IPS DF 6.9 (cell line): Measurements from ENCODE around the gene MAPK14.

Source experiments
- DNase-seq: peaks from one replicate; pipeline ENCODE4 v3.0.0-alpha.2; 2013; ENCODE audit warnings: low read depth, low spot score
- H3K27ac ChIP-seq: one replicate; pipeline ENCODE4 v1.5.1; 2013; ENCODE audit warnings: low read length, control low read depth
- H3K27me3 ChIP-seq: 2 replicates; pipeline ENCODE4 v1.6.1; 2013; ENCODE audit warnings: mild to moderate bottlenecking, low read length; ENCODE audit not compliant: control insufficient read depth, insufficient read depth
- H3K36me3 ChIP-seq: 2 replicates; pipeline ENCODE4 v1.6.1; 2013; ENCODE audit warnings: low read length; ENCODE audit not compliant: control insufficient read depth, insufficient read depth
- H3K4me1 ChIP-seq: 2 replicates; pipeline ENCODE4 v1.6.1; 2013; ENCODE audit warnings: low read length; ENCODE audit not compliant: control insufficient read depth, insufficient read depth
- H3K4me3 ChIP-seq: 2 replicates; pipeline ENCODE4 v1.5.1; 2013; ENCODE audit warnings: mild to moderate bottlenecking, low read length
- H3K9me3 ChIP-seq: 2 replicates; pipeline ENCODE4 v1.6.1; 2013; ENCODE audit warnings: low read length, inconsistent platforms; ENCODE audit not compliant: control insufficient read depth, insufficient read depth
- WGBS: extraction: QIAGEN DNeasy Blood & Tissue Kit; methylation state at CpG from one replicate; pipeline ENCODE4 v1.1.7; 2013; ENCODE audit warnings: mixed read lengths, missing lambda C conversion rate; ENCODE audit not compliant: insufficient read length, insufficient coverage; 5-methylcytosine and 5-hydroxymethylcytosine counted together

Gene MAPK14

GRCh38 chr6:36135053-36135731 is 107.6 kb downstream of the MAPK14 start:
- no peaks in the 10 kb centered on the region for H3K9me3 ChIP-seq
- no CpG with 5 or more reads among the region's 13 CpGs for WGBS
- no peak for DNase-seq
- H3K4me1 ChIP-seq = peaks cover 5% of the 10 kb centered on the region; the same call in 1 of the 2 replicates
- H3K4me3 ChIP-seq = no peak overlapping the region
- H3K36me3 ChIP-seq = no peaks in the 10 kb centered on the region
- H3K27me3 ChIP-seq = no peaks in the 10 kb centered on the region
- no peak overlapping the region for H3K27ac ChIP-seq

- Histone ChIP-seq H3K27ac (no peak overlapping the region), H3K4me1 (peaks cover 3% of the 10 kb centered on the region; the same call in 1 of the 2 replicates), H3K36me3 (no peaks in the 10 kb centered on the region), H3K4me3 (no peak overlapping the region), H3K27me3 (no peaks in the 10 kb centered on the region), H3K9me3 (no peaks in the 10 kb centered on the region)
- no CpG with 5 or more reads among the region's 2 CpGs for WGBS
- DNase-seq = no peak
Measured at GRCh38 chr6:36136034-36136433, 108.4 kb downstream of the MAPK14 start.

GRCh38 chr6:36136551-36136950 is 108.9 kb downstream of the MAPK14 start:
- H3K4me1 ChIP-seq = peaks cover 2% of the 10 kb centered on the region; the same call in 1 of the 2 replicates
- no peaks in the 10 kb centered on the region for H3K9me3 ChIP-seq
- no peak overlapping the region for H3K27ac ChIP-seq
- no peaks in the 10 kb centered on the region for H3K36me3 ChIP-seq
- no peak for DNase-seq
- H3K4me3 ChIP-seq = no peak overlapping the region
- H3K27me3 ChIP-seq = no peaks in the 10 kb centered on the region
- no CpG with 5 or more reads among the region's 12 CpGs for WGBS

GRCh38 chr6:36138667-36139066 is 111.1 kb downstream of the MAPK14 start:
- H3K27ac ChIP-seq = no peak overlapping the region
- WGBS = no CpG with 5 or more reads among the region's 15 CpGs

GRCh38 chr6:36139431-36139830 is 111.8 kb downstream of the MAPK14 start:
- Histone ChIP-seq H3K9me3 (no peaks in the 10 kb centered on the region), H3K27me3 (no peaks in the 10 kb centered on the region), H3K4me1 (0 out of 2 replicates have a peak, but pooled peaks cover 2% of the 10 kb centered on the region), H3K4me3 (no peak overlapping the region), H3K27ac (no peak overlapping the region), H3K36me3 (no peaks in the 10 kb centered on the region)
- no peak for DNase-seq
- no CpG with 5 or more reads among the region's 7 CpGs for WGBS

More at GRCh38 chr6:36138667-36139066, 111.1 kb downstream of the MAPK14 start:
- Histone ChIP-seq H3K36me3 (no peaks in the 10 kb centered on the region), H3K4me3 (no peak overlapping the region), H3K4me1 (0 out of 2 replicates have a peak, but pooled peaks cover 2% of the 10 kb centered on the region), H3K27me3 (no peaks in the 10 kb centered on the region), H3K9me3 (no peaks in the 10 kb centered on the region)
- DNase-seq = no peak

GRCh38 chr6:36139991-36140710 is 112.5 kb downstream of the MAPK14 start:
- whole genome bisulfite sequencing = no CpG with 5 or more reads among the region's 8 CpGs
- Histone ChIP-seq H3K4me3 (no peak overlapping the region), H3K36me3 (no peaks in the 10 kb centered on the region), H3K9me3 (no peaks in the 10 kb centered on the region), H3K4me1 (0 out of 2 replicates have a peak, but pooled peaks cover 2% of the 10 kb centered on the region), H3K27ac (no peak overlapping the region), H3K27me3 (no peaks in the 10 kb centered on the region)
- DNase-seq = no peak

GRCh38 chr6:36141091-36141490 is 113.5 kb downstream of the MAPK14 start:
- no peak overlapping the region for H3K4me3 ChIP-seq
- 0 out of 2 replicates have a peak, but pooled peaks cover 2% of the 10 kb centered on the region for H3K4me1 ChIP-seq
- no CpG with 5 or more reads among the region's 4 CpGs for WGBS
- DNase-seq = no peak
- H3K27me3 ChIP-seq = no peaks in the 10 kb centered on the region
- H3K36me3 ChIP-seq = no peaks in the 10 kb centered on the region
- H3K9me3 ChIP-seq = no peaks in the 10 kb centered on the region
- H3K27ac ChIP-seq = no peak overlapping the region

GRCh38 chr6:36141961-36142360 is 114.4 kb downstream of the MAPK14 start:
- H3K27ac ChIP-seq = no peak overlapping the region
- H3K4me3 ChIP-seq = no peak overlapping the region
- H3K27me3 ChIP-seq = no peaks in the 10 kb centered on the region
- no peaks in the 10 kb centered on the region for H3K36me3 ChIP-seq
- no peak for DNase-seq
- H3K4me1 ChIP-seq = 0 out of 2 replicates have a peak, but pooled peaks cover 2% of the 10 kb centered on the region
- no peaks in the 10 kb centered on the region for H3K9me3 ChIP-seq
- no CpG with 5 or more reads among the region's 4 CpGs for WGBS

- Histone ChIP-seq H3K27me3 (no peaks in the 10 kb centered on the region), H3K9me3 (no peaks in the 10 kb centered on the region), H3K36me3 (no peaks in the 10 kb centered on the region), H3K4me3 (no peak overlapping the region), H3K4me1 (0 out of 2 replicates have a peak, but pooled peaks cover 2% of the 10 kb centered on the region), H3K27ac (no peak overlapping the region)
- no peak for DNase-seq
- no CpG with 5 or more reads among the region's 13 CpGs for WGBS
Measured at GRCh38 chr6:36142971-36143838, 115.6 kb downstream of the MAPK14 start.

GRCh38 chr6:36145495-36145894 is 117.9 kb downstream of the MAPK14 start:
- no peaks in the 10 kb centered on the region for H3K9me3 ChIP-seq
- DNase-seq = no peak
- no CpG with 5 or more reads among the region's 4 CpGs for WGBS

More at GRCh38 chr6:36145495-36145894, 117.9 kb downstream of the MAPK14 start:
- Histone ChIP-seq H3K36me3 (no peaks in the 10 kb centered on the region), H3K27ac (no peak overlapping the region), H3K4me3 (no peak overlapping the region), H3K4me1 (no peaks in the 10 kb centered on the region), H3K27me3 (no peaks in the 10 kb centered on the region)
